Lung (tissue), 12 donors: ENCODE data around the gene E2F6. TPM values are rescaled to one million over a fixed set of nuclear protein-coding genes. Genes with fewer than 3 reads are reported as not detected.

Experiments used
- ATAC-seq: fragments of 200-7000 bp; cut with Tn5 transposase; one replicate; pipeline ENCODE4 v1.9.1; 2020; ENCODE audit warnings: moderate number of reproducible peaks; ENCODE audit not compliant: insufficient read depth, low FRiP score
- DNase-seq, 3 donors: peaks; one replicate each; pipeline ENCODE4 v3.0.0-alpha.2; 2013 to 2017
- H3K27ac ChIP-seq, 2 donors: one replicate each; pipeline ENCODE4 v1.5.1; 2013; ENCODE audit warnings: mild to moderate bottlenecking in 2 of 2, moderate library complexity in 2 of 2, control low read depth in 1 of 2, inconsistent platforms in 1 of 2, low read depth in 1 of 2, low read length in 1 of 2
- H3K27me3 ChIP-seq, 3 donors: one replicate each; pipeline ENCODE4 v1.5.1; 2013; ENCODE audit warnings: low read length in 2 of 3; ENCODE audit not compliant: control insufficient read depth in 3 of 3, insufficient read depth in 3 of 3
- H3K36me3 ChIP-seq, 4 donors: one replicate each; pipeline ENCODE4 v1.5.1; 2013; ENCODE audit warnings: low read length in 4 of 4, mild to moderate bottlenecking in 1 of 4, moderate library complexity in 1 of 4; ENCODE audit not compliant: control insufficient read depth in 4 of 4, insufficient read depth in 4 of 4
- H3K4me1 ChIP-seq, 5 donors: one replicate each; pipeline ENCODE4 v1.5.1; 2013; ENCODE audit warnings: low read length in 5 of 5, mild to moderate bottlenecking in 2 of 5, moderate library complexity in 1 of 5; ENCODE audit not compliant: control insufficient read depth in 5 of 5, insufficient read depth in 5 of 5
- H3K4me3 ChIP-seq: one replicate; pipeline ENCODE4 v1.5.1; 2013; ENCODE audit warnings: mild to moderate bottlenecking, control low read depth, moderate library complexity
- H3K9ac ChIP-seq, 2 donors: one replicate each; pipeline ENCODE4 v1.5.1; 2013; ENCODE audit warnings: low read length in 2 of 2, control low read depth in 1 of 2; ENCODE audit not compliant: insufficient read depth in 1 of 2
- H3K9me3 ChIP-seq, 4 donors: one replicate each; pipeline ENCODE4 v1.5.1; 2013; ENCODE audit warnings: low read length in 3 of 4, mild to moderate bottlenecking in 1 of 4, moderate library complexity in 1 of 4; ENCODE audit not compliant: control insufficient read depth in 4 of 4, insufficient read depth in 3 of 4
- WGBS, 2 donors: extraction: QIAGEN DNeasy Blood & Tissue Kit; methylation state at CpG; one replicate each; pipeline ENCODE4 v1.1.7; 2013; 5-methylcytosine and 5-hydroxymethylcytosine counted together
- polyA plus RNA-seq, 2 donors: library from polyadenylated mRNA; stranded (reverse); fragments of 200-250 nt; gene quantifications; one replicate each; pipeline ENCODE4 v1.2.1, GENCODE V29; 2013
- total RNA-seq, 2 donors: library from RNA; depleted of rRNA in 1 of 2; stranded (reverse); fragments of >200 nt in 1 of 2; gene quantifications; one replicate each; pipeline ENCODE4 v1.2.1, GENCODE V29; 2014 to 2021
- TF ChIP-seq, protein P1 (sequence below): IDR thresholded peaks from 2 replicates; pipeline ENCODE4 v1.5.1; 2012; ENCODE audit warnings: mild to moderate bottlenecking; ENCODE audit errors: control extremely low read depth, extremely low read depth
- donor health status: control.
- donor health status: control.
- donor health status: Bipolar disorder and iron deficiency.
- donor health status: healthy.
- donor health status: DM: yes; HTN: yes; CAD: no.

The E2F6 gene
- total and polyA plus RNA-seq, 4 donors, result 8.5 to 13.8 (median 11.1) TPM

- 97 to 98% methylated on average over 4 of the region's 4 CpGs for WGBS, 2 donors
- peaks cover 0 to 28% (median 12%) of the 10 kb centered on the region in 5 donors for H3K4me1 ChIP-seq
Measured at GRCh38 chr2:11459816-11460215, 6.1 kb downstream of the E2F6 start.

GRCh38 chr2:11458753-11459152, 7.2 kb downstream of the E2F6 start:
- H3K9me3 ChIP-seq, result no peaks in the 10 kb centered on the region
- DNase-seq (no peak), ATAC-seq (no peak)
- WGBS, 2 donors, result 87 to 91% methylated on average over 3 of the region's 3 CpGs
- TF ChIP-seq, protein P1, sequence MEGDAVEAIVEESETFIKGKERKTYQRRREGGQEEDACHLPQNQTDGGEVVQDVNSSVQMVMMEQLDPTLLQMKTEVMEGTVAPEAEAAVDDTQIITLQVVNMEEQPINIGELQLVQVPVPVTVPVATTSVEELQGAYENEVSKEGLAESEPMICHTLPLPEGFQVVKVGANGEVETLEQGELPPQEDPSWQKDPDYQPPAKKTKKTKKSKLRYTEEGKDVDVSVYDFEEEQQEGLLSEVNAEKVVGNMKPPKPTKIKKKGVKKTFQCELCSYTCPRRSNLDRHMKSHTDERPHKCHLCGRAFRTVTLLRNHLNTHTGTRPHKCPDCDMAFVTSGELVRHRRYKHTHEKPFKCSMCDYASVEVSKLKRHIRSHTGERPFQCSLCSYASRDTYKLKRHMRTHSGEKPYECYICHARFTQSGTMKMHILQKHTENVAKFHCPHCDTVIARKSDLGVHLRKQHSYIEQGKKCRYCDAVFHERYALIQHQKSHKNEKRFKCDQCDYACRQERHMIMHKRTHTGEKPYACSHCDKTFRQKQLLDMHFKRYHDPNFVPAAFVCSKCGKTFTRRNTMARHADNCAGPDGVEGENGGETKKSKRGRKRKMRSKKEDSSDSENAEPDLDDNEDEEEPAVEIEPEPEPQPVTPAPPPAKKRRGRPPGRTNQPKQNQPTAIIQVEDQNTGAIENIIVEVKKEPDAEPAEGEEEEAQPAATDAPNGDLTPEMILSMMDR, result no peak
- peaks cover 0 to 7% (median 4%) of the 10 kb centered on the region in 4 donors for H3K36me3 ChIP-seq
- H3K27me3 ChIP-seq, result no peaks in the 10 kb centered on the region
- H3K27ac ChIP-seq, result no peak overlapping the region
- no peak overlapping the region for H3K4me3 ChIP-seq
- peaks cover 0 to 24% (median 8%) of the 10 kb centered on the region in 5 donors for H3K4me1 ChIP-seq
- no peak overlapping the region for H3K9ac ChIP-seq

More at GRCh38 chr2:11459816-11460215, 6.1 kb downstream of the E2F6 start:
- Histone ChIP-seq H3K36me3 (peaks cover 0 to 7% (median 4%) of the 10 kb centered on the region in 4 donors), H3K9ac (no peak overlapping the region), H3K27me3 (no peaks in the 10 kb centered on the region), H3K4me3 (no peak overlapping the region), H3K9me3 (no peaks in the 10 kb centered on the region), H3K27ac (no peak overlapping the region)
- DNase-seq (no peak), ATAC-seq (no peak)
- TF ChIP-seq, protein P1, result no peak

- ATAC-seq (no peak), DNase-seq (no peak)
- no peak overlapping the region for H3K27ac ChIP-seq
- no peak overlapping the region for H3K4me3 ChIP-seq
- TF ChIP-seq, protein P1, result no peak
- peaks cover 0 to 23% (median 5%) of the 10 kb centered on the region in 5 donors for H3K4me1 ChIP-seq
- H3K9me3 ChIP-seq, result no peaks in the 10 kb centered on the region
- WGBS, 2 donors, result 85 to 87% methylated on average over 1 of the region's 1 CpG
- no peak overlapping the region for H3K9ac ChIP-seq
- H3K27me3 ChIP-seq, result no peaks in the 10 kb centered on the region
- peaks cover 0 to 6% (median 5%) of the 10 kb centered on the region in 4 donors for H3K36me3 ChIP-seq
Measured at GRCh38 chr2:11457935-11458334, 8.0 kb downstream of the E2F6 start.

- peaks cover 3 to 11% (median 6%) of the 10 kb centered on the region in 4 donors for H3K36me3 ChIP-seq
- no peak overlapping the region for H3K27ac ChIP-seq
- DNase-seq (no peak), ATAC-seq (no peak)
- H3K27me3 ChIP-seq, result no peaks in the 10 kb centered on the region
- H3K9me3 ChIP-seq, result no peaks in the 10 kb centered on the region
- no peak overlapping the region for H3K9ac ChIP-seq
- H3K4me3 ChIP-seq, result no peak overlapping the region
- peaks cover 0 to 21% (median 0%) of the 10 kb centered on the region in 5 donors for H3K4me1 ChIP-seq
- WGBS, 2 donors, result 16 to 38% methylated on average over 3 of the region's 3 CpGs
- TF ChIP-seq, protein P1, result no peak
Measured at GRCh38 chr2:11456251-11456650, 9.7 kb downstream of the E2F6 start.
